ENCODE results near the gene TMEM123. TPM values are rescaled to one million over a fixed set of nuclear protein-coding genes. Genes with fewer than 3 reads are reported as not detected.

TMEM123 gene
- total RNA-seq, 1 experiment from 2014 or later, result 400 TPM

- H3K36me3 ChIP-seq (ENCODE audit: control insufficient read depth, insufficient read depth, low read length), result peaks cover 4% of the 10 kb centered on the region
- H3K27ac Mint-ChIP-seq (ENCODE audit: unreplicated experiment), result peak overlapping the region; percentile 13
Measured at GRCh38 chr11:102438311-102439062, 14.1 kb downstream of the TMEM123 start.

GRCh38 chr11:102437727-102438126, 14.8 kb downstream of the TMEM123 start:
- ChIA-PET POLR2A (no interaction called here), CTCF (no interaction called here)
- DNase-seq, result no peak
- intact Hi-C loops (cut with micrococcal nuclease; ENCODE audit: unreplicated experiment), result no loop called here
- no peak overlapping the region for H3K4me3 Mint-ChIP-seq (ENCODE audit: unreplicated experiment)
- peaks cover 76% of the 10 kb centered on the region for H3K36me3 Mint-ChIP-seq (ENCODE audit: insufficient read depth, unreplicated experiment)
- peaks cover 6% of the 10 kb centered on the region for H3K4me1 Mint-ChIP-seq (ENCODE audit: low read depth, unreplicated experiment)
- no peaks in the 10 kb centered on the region for H3K27me3 ChIP-seq (replicated peaks; ENCODE audit: control insufficient read depth, insufficient read depth, low read length)
- no peak overlapping the region for H3K4me3 ChIP-seq (ENCODE audit: low read depth, low read length)
- no peak for TF ChIP-seq CTCF (IDR thresholded peaks at IDR 0.05; ENCODE audit: insufficient read depth in 1 of 2, low read depth in 1 of 2, low read length in 1 of 2, severe bottlenecking in 1 of 2, unreplicated experiment in 1 of 2)
- no peak overlapping the region for H3K27ac Mint-ChIP-seq (ENCODE audit: unreplicated experiment)
- no TSS peak for BruUV-seq (replicated peaks)
- H3K9me3 ChIP-seq, result peaks cover 33% of the 10 kb centered on the region
- peaks cover 18% of the 10 kb centered on the region for H3K4me1 ChIP-seq
- H3K27me3 Mint-ChIP-seq (ENCODE audit: insufficient read depth, unreplicated experiment), result no peaks in the 10 kb centered on the region
- H3K36me3 ChIP-seq (ENCODE audit: control insufficient read depth, insufficient read depth, low read length), result peaks cover 9% of the 10 kb centered on the region
- H3K9me3 Mint-ChIP-seq (ENCODE audit: unreplicated experiment), result peaks cover 22% of the 10 kb centered on the region

More at GRCh38 chr11:102438311-102439062, 14.1 kb downstream of the TMEM123 start:
- no peak overlapping the region for H3K4me3 ChIP-seq (ENCODE audit: low read depth, low read length)
- Mint-ChIP-seq H3K9me3 (ENCODE audit: unreplicated experiment) (peaks cover 22% of the 10 kb centered on the region), H3K4me1 (ENCODE audit: low read depth, unreplicated experiment) (peaks cover 6% of the 10 kb centered on the region), H3K36me3 (ENCODE audit: insufficient read depth, unreplicated experiment) (peaks cover 76% of the 10 kb centered on the region), H3K27me3 (ENCODE audit: insufficient read depth, unreplicated experiment) (no peaks in the 10 kb centered on the region), H3K4me3 (ENCODE audit: unreplicated experiment) (no peak overlapping the region)
- CTCF ChIA-PET, result interaction anchor here (0.8 kb wide), 1 partner anchor 12 kb away, joined by 4 read pairs; no protein-coding TSS in a partner anchor
- no peaks in the 10 kb centered on the region for H3K27me3 ChIP-seq (replicated peaks; ENCODE audit: control insufficient read depth, insufficient read depth, low read length)
- POLR2A ChIA-PET, result interaction anchor here (0.6 kb wide), 1 partner anchor 94 kb away, joined by 7 read pairs; no protein-coding TSS in a partner anchor
- TF ChIP-seq CTCF (IDR thresholded peaks at IDR 0.05; ENCODE audit: insufficient read depth in 1 of 2, low read depth in 1 of 2, low read length in 1 of 2, severe bottlenecking in 1 of 2, unreplicated experiment in 1 of 2), result no peak
- intact Hi-C loops (cut with micrococcal nuclease; ENCODE audit: unreplicated experiment), result no loop called here
- peaks cover 25% of the 10 kb centered on the region for H3K9me3 ChIP-seq
- no TSS peak for BruUV-seq (replicated peaks)
- DNase-seq, result peak; percentile 55 to 56
- peaks cover 18% of the 10 kb centered on the region for H3K4me1 ChIP-seq

- no TSS peak for BruUV-seq (replicated peaks)
- intact Hi-C loops (cut with micrococcal nuclease; ENCODE audit: unreplicated experiment), result no loop called here
- no peak for DNase-seq
- Histone ChIP-seq H3K4me1 (peaks cover 18% of the 10 kb centered on the region), H3K4me3 (ENCODE audit: low read depth, low read length) (no peak overlapping the region), H3K27me3 (replicated peaks; ENCODE audit: control insufficient read depth, insufficient read depth, low read length) (no peaks in the 10 kb centered on the region), H3K36me3 (ENCODE audit: control insufficient read depth, insufficient read depth, low read length) (peaks cover 11% of the 10 kb centered on the region), H3K9me3 (peaks cover 40% of the 10 kb centered on the region)
- CTCF ChIA-PET, result no interaction called here
- Mint-ChIP-seq H3K4me3 (ENCODE audit: unreplicated experiment) (no peak overlapping the region), H3K27ac (ENCODE audit: unreplicated experiment) (no peak overlapping the region), H3K27me3 (ENCODE audit: insufficient read depth, unreplicated experiment) (no peaks in the 10 kb centered on the region), H3K36me3 (ENCODE audit: insufficient read depth, unreplicated experiment) (peaks cover 82% of the 10 kb centered on the region), H3K9me3 (ENCODE audit: unreplicated experiment) (peaks cover 30% of the 10 kb centered on the region), H3K4me1 (ENCODE audit: low read depth, unreplicated experiment) (peaks cover 6% of the 10 kb centered on the region)
- POLR2A ChIA-PET, result no interaction called here
- no peak for TF ChIP-seq CTCF (IDR thresholded peaks at IDR 0.05; ENCODE audit: insufficient read depth in 1 of 2, low read depth in 1 of 2, low read length in 1 of 2, severe bottlenecking in 1 of 2, unreplicated experiment in 1 of 2)
Measured at GRCh38 chr11:102436976-102437375, 15.6 kb downstream of the TMEM123 start.

Measured in Caco-2 (cell line).